ENCODE measurements around the gene SLC2A9.

Gene SLC2A9

GRCh38 chr4:9880406-9881197 lies 140.7 kb downstream of the SLC2A9 start:
- DNase-seq: no peak

GRCh38 chr4:9877123-9877522 lies 144.2 kb downstream of the SLC2A9 start:
- no peak for DNase-seq

- DNase-seq: no peak
Observed at GRCh38 chr4:9875516-9875915, 145.8 kb downstream of the SLC2A9 start.

- no peak for DNase-seq
Observed at GRCh38 chr4:9874385-9874784, 146.9 kb downstream of the SLC2A9 start.

GRCh38 chr4:9870165-9870790 lies 151.0 kb downstream of the SLC2A9 start:
- DNase-seq: no peak

- DNase-seq: no peak
Observed at GRCh38 chr4:9867751-9868425, 153.4 kb downstream of the SLC2A9 start.

GRCh38 chr4:9866931-9867330 lies 154.4 kb downstream of the SLC2A9 start:
- no peak for DNase-seq

GRCh38 chr4:9861561-9861960 lies 159.7 kb downstream of the SLC2A9 start:
- DNase-seq: no peak

- DNase-seq: no peak
Observed at GRCh38 chr4:9859810-9860209, 161.5 kb downstream of the SLC2A9 start.

GRCh38 chr4:9849538-9849920 lies 171.8 kb downstream of the SLC2A9 start:
- DNase-seq: no peak

GRCh38 chr4:9847968-9848748 lies 173.1 kb downstream of the SLC2A9 start:
- DNase-seq: no peak

GRCh38 chr4:9845791-9846493 lies 175.4 kb downstream of the SLC2A9 start:
- DNase-seq: no peak

- no peak for DNase-seq
Observed at GRCh38 chr4:9841072-9841471, 180.2 kb downstream of the SLC2A9 start.

GRCh38 chr4:9835430-9835829 lies 185.9 kb downstream of the SLC2A9 start:
- DNase-seq: no peak

- no peak for DNase-seq
Observed at GRCh38 chr4:9833421-9833820, 187.9 kb downstream of the SLC2A9 start.

- DNase-seq: no peak
Observed at GRCh38 chr4:9832640-9833039, 188.7 kb downstream of the SLC2A9 start.

- DNase-seq: no peak
Observed at GRCh38 chr4:9826551-9826950, 194.7 kb downstream of the SLC2A9 start.

GRCh38 chr4:9825049-9825448 lies 196.2 kb downstream of the SLC2A9 start:
- no peak for DNase-seq

GRCh38 chr4:9820343-9820742 lies 201.0 kb downstream of the SLC2A9 start:
- no peak for DNase-seq

- no peak for DNase-seq
Observed at GRCh38 chr4:9816285-9816684, 205.0 kb downstream of the SLC2A9 start.

GRCh38 chr4:9812501-9813340 lies 208.6 kb downstream of the SLC2A9 start:
- DNase-seq: no peak

- no peak for DNase-seq
Observed at GRCh38 chr4:9811806-9812205, 209.5 kb downstream of the SLC2A9 start.
